ENCODE measurements around the gene INPP4A.

DNA sequence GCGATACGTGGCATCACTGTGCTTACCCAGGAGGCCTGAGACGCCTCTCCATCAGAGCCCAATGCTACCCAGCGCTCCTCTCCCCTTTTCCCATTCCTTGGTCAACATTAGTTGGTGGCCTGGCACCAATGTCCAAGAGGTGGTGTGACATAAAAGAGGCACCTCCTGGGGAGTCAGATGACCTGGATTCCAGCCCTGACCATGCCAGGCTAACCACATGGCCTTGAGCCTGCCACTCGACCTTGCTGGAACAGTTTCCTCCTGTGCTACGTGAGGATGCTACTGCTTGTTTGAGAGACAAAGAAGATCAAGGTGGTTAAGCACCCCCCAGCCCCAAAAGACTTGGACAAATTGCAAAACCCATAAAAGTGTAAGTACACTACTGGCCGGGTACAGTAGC, 76.6 kb downstream of the INPP4A start:
- TF ChIP-seq POLR2A (IDR thresholded peaks at IDR 0.05) (no peak), POLR2AphosphoS5 (IDR thresholded peaks at IDR 0.05) (no peak), EP300 (IDR thresholded peaks at IDR 0.05; ENCODE audit: low read depth) (no peak)
- TF ChIP-seq, protein P1, sequence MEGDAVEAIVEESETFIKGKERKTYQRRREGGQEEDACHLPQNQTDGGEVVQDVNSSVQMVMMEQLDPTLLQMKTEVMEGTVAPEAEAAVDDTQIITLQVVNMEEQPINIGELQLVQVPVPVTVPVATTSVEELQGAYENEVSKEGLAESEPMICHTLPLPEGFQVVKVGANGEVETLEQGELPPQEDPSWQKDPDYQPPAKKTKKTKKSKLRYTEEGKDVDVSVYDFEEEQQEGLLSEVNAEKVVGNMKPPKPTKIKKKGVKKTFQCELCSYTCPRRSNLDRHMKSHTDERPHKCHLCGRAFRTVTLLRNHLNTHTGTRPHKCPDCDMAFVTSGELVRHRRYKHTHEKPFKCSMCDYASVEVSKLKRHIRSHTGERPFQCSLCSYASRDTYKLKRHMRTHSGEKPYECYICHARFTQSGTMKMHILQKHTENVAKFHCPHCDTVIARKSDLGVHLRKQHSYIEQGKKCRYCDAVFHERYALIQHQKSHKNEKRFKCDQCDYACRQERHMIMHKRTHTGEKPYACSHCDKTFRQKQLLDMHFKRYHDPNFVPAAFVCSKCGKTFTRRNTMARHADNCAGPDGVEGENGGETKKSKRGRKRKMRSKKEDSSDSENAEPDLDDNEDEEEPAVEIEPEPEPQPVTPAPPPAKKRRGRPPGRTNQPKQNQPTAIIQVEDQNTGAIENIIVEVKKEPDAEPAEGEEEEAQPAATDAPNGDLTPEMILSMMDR (IDR thresholded peaks at IDR 0.05), result no peak
